ENCODE measurements around the gene SH2D4B. TPM values are rescaled to one million over a fixed set of nuclear protein-coding genes. Genes with fewer than 3 reads are reported as not detected.
A peak's percentile ranks its signal among the peaks of the same experiment; 100 is the strongest.

The SH2D4B gene
- polyA plus RNA-seq, 1 experiment = not detected

DNA sequence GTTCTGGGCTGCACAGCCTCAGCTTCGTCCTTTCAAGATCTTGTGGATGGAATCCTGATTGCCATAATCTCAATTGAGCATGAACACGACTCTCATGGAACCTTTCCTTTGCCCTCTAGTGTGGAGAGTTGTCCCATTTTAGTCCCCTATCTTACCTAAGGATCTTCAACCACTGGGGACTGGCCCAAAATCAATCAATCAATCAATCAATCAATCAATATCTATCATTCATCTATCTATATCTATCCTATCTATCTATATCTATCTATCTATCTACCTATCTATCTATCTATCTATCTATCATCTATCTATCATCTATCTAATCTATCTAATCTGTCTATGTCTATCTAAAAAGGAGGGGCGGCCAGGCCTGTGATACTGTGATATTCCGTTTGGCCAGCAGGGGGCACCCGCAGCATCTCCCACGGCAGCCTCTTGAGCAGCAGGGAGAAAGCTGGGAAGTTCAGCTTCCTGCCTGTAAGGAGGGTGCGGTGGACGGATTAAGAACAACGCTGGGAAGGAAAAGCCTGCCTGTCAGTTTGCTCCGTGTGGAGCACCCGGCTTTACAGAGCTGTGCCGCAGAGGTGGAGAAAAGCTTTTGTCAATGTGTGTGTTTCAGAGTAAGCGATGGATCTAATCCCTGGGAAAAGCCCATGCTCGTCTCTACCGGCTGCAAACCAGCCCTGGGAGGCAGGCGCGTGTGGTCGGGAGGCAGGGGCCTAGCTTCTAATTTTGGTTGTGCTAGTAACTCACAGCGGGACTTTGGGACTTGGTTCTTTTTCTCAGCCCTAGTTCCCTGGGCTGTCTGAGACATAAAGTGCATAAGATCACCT, 124.9 kb downstream of the SH2D4B start:
- TF ChIP-seq, protein P1, sequence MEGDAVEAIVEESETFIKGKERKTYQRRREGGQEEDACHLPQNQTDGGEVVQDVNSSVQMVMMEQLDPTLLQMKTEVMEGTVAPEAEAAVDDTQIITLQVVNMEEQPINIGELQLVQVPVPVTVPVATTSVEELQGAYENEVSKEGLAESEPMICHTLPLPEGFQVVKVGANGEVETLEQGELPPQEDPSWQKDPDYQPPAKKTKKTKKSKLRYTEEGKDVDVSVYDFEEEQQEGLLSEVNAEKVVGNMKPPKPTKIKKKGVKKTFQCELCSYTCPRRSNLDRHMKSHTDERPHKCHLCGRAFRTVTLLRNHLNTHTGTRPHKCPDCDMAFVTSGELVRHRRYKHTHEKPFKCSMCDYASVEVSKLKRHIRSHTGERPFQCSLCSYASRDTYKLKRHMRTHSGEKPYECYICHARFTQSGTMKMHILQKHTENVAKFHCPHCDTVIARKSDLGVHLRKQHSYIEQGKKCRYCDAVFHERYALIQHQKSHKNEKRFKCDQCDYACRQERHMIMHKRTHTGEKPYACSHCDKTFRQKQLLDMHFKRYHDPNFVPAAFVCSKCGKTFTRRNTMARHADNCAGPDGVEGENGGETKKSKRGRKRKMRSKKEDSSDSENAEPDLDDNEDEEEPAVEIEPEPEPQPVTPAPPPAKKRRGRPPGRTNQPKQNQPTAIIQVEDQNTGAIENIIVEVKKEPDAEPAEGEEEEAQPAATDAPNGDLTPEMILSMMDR (IDR thresholded peaks at IDR 0.05; ENCODE audit: low read depth, low read length) = peak; percentile 84
- POLR2A ChIA-PET = interaction anchor here (0.8 kb wide), 1 partner anchor 40 kb away, joined by 3 read pairs; no protein-coding TSS in a partner anchor
- Histone ChIP-seq H3K9me3 (ENCODE audit: control insufficient read depth, insufficient read depth, low read length) (peaks cover 8% of the 10 kb centered on the region; the same call in 1 of the 2 replicates), H3K27me3 (ENCODE audit: control insufficient read depth, insufficient read depth, low read length) (no peaks in the 10 kb centered on the region), H3K27ac (ENCODE audit: low read depth, low read length) (no peak overlapping the region), H3K4me3 (ENCODE audit: low read depth, low read length) (peak overlapping the region; percentile 41)
- CTCF ChIA-PET = interaction anchor here (0.6 to 4.9 kb wide), 59 partner anchors 8 to 467 kb away, joined by 3 to 67 read pairs (median 3); no protein-coding TSS in a partner anchor
- peak; percentile 47 for DNase-seq (ENCODE audit: low read depth, low spot score)

DNA sequence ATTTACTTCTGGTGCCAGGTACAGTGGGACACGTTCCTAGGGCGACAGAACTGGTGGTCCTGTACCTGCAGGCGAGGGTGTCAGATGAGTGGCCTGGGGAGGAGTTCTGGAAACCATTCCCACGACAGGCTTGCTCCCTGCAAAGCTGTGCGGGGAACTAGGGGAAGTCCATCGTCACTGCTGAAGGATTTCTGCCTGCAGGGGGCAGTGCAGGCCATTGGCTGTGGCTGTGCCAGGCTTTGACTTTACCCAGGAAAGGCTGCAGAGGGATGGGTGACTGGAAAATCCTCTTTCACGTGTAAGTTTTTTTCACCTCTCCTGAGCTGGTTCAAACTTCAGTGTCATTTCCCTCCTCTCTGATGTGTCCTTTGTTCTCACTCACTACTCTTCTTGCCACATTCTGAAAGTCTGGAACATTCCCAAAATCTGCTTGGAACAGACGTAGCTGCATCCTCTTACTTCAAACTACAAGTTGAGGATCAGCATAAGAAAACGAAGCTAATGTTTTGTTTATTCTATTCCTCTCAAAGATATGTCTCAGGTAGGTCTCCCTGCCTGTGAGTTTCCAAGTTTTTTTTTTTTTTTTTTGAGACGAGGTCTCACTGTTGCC, 126.5 kb downstream of the SH2D4B start:
- H3K27ac ChIP-seq (ENCODE audit: low read depth, low read length) = no peak overlapping the region
- ChIA-PET CTCF (interaction anchor here (0.7 to 4.9 kb wide), 12 partner anchors 8 to 482 kb away, joined by 3 to 67 read pairs (median 6); no protein-coding TSS in a partner anchor), POLR2A (interaction anchor here (0.6 kb wide), 1 partner anchor 1485 kb away, joined by 3 read pairs; no protein-coding TSS in a partner anchor)
- TF ChIP-seq, protein P1 (IDR thresholded peaks at IDR 0.05; ENCODE audit: low read depth, low read length) = peak; percentile 64
- no peak overlapping the region for H3K4me3 ChIP-seq (ENCODE audit: low read depth, low read length)
- H3K27me3 ChIP-seq (ENCODE audit: control insufficient read depth, insufficient read depth, low read length) = no peaks in the 10 kb centered on the region
- H3K9me3 ChIP-seq (ENCODE audit: control insufficient read depth, insufficient read depth, low read length) = no peaks in the 10 kb centered on the region
- DNase-seq (ENCODE audit: low read depth, low spot score) = no peak

DNA sequence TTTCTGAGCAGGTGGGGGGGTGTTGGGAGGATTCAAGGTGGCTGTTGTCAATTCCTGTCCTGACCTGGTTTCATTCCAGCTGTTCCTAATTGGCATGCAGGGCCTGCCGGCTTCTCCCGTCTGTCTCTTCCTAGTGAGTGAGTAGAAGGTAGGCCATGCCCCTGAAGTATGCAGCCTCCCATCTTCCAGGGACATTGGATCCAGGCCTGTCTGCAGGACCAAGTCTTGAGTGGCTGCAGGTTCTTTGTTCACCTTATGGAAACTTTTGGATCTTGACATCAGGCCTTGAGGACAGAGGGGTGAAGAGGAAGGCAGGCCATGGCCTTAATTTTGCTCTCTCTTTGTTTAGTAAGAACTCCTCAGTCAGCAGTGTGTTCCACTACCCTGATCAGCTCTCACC, 131.8 kb downstream of the SH2D4B start:
- H3K9me3 ChIP-seq (ENCODE audit: control insufficient read depth, insufficient read depth, low read length) = no peaks in the 10 kb centered on the region
- POLR2A ChIA-PET = no interaction called here
- TF ChIP-seq, protein P1 (IDR thresholded peaks at IDR 0.05; ENCODE audit: low read depth, low read length) = no peak
- CTCF ChIA-PET = no interaction called here
- H3K27ac ChIP-seq (ENCODE audit: low read depth, low read length) = no peak overlapping the region
- no peaks in the 10 kb centered on the region for H3K27me3 ChIP-seq (ENCODE audit: control insufficient read depth, insufficient read depth, low read length)
- no peak for DNase-seq (ENCODE audit: low read depth, low spot score)
- H3K4me3 ChIP-seq (ENCODE audit: low read depth, low read length) = no peak overlapping the region

DNA sequence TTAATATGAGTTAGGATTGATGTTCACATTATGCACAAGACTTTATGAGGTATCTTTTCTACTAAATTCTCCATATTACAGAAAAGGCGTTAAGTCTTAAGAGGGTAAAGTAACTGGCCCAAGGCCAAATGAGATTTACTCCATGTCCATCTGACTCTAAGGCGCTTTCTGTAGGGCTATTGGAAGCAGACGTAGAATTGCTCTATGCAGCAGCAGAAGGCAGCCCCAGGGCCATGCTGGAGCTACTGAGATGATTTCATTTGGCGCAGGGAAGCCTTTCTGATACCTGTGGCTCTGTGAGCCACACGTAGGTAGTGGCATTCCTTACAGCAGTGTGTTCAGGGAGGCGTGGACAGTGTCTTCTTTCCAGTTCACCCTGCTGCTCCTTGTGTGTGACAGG, 133.1 kb downstream of the SH2D4B start:
- ChIA-PET CTCF (interaction anchor here (0.6 to 1.1 kb wide), 3 partner anchors 9 to 227 kb away, joined by 3 to 5 read pairs (median 3); no protein-coding TSS in a partner anchor), POLR2A (no interaction called here)
- H3K27me3 ChIP-seq (ENCODE audit: control insufficient read depth, insufficient read depth, low read length) = no peaks in the 10 kb centered on the region

More for the DNA sequence above, 133.1 kb downstream of the SH2D4B start:
- Histone ChIP-seq H3K9me3 (ENCODE audit: control insufficient read depth, insufficient read depth, low read length) (no peaks in the 10 kb centered on the region), H3K4me3 (ENCODE audit: low read depth, low read length) (no peak overlapping the region), H3K27ac (ENCODE audit: low read depth, low read length) (no peak overlapping the region)
- TF ChIP-seq, protein P1 (IDR thresholded peaks at IDR 0.05; ENCODE audit: low read depth, low read length) = no peak
- DNase-seq (ENCODE audit: low read depth, low spot score) = no peak
